ENCODE results near the gene TTLL1. TPM values are rescaled to one million over a fixed set of nuclear protein-coding genes. Genes with fewer than 3 reads are reported as not detected.

The TTLL1 gene
- total and polyA plus RNA-seq, 9 of the 15 experiments (the other 6 are each of a cell fraction or from before 2014, with no cell fraction given), result 0.06 to 0.85 (median 0.17) TPM

GRCh38 chr22:43007519-43008102, 81.6 kb downstream of the TTLL1 start (continued):
- TF ChIP-seq CHAMP1 (IDR thresholded peaks at IDR 0.05) (no peak), HDAC1 (IDR thresholded peaks at IDR 0.05) (peak in 1 of 2 experiments; percentile 77; a peak in 2 of 4 replicates), ATF1 (CRISPR knock-in tag; IDR thresholded peaks at IDR 0.05) (no peak), ATF1 (tag; IDR thresholded peaks at IDR 0.05) (peak; percentile 19; the same call in 1 of the 2 replicates), ZNF253 (CRISPR knock-in tag; conservative IDR thresholded peaks at IDR 0.05) (no peak), ZNF24 (IDR thresholded peaks at IDR 0.05) (no peak), NUFIP1 (IDR thresholded peaks at IDR 0.05; ENCODE audit: partially characterized antibody) (no peak), MYBL2 (IDR thresholded peaks at IDR 0.05; ENCODE audit: low read depth) (no peak), MYBL2 (CRISPR knock-in tag; IDR thresholded peaks at IDR 0.05; ENCODE audit: borderline replicate concordance) (no peak), MYC (IDR thresholded peaks at IDR 0.05; ENCODE audit: low read depth, low read length) (0 out of 2 replicates have a peak, but pooled peaks have one; percentile 26), MYC (CRISPR knock-in tag; IDR thresholded peaks at IDR 0.05; ENCODE audit: borderline replicate concordance, low read depth) (no peak), IRF2 (CRISPR knock-in tag; IDR thresholded peaks at IDR 0.05) (no peak), YBX1 (IDR thresholded peaks at IDR 0.05) (no peak), RCOR1 (IDR thresholded peaks at IDR 0.05; ENCODE audit: borderline replicate concordance in 1 of 2, low read depth in 2 of 2, low read length in 2 of 2) (peak in 1 of 2 experiments; percentile 68; a peak in 1 of 4 replicates), BACH1 (tag; IDR thresholded peaks at IDR 0.05) (no peak), XRCC3 (IDR thresholded peaks at IDR 0.05) (no peak), TARDBP (IDR thresholded peaks at IDR 0.05) (peak; percentile 77; the same call in 1 of the 2 replicates)
- TF ChIP-seq, protein P1, sequence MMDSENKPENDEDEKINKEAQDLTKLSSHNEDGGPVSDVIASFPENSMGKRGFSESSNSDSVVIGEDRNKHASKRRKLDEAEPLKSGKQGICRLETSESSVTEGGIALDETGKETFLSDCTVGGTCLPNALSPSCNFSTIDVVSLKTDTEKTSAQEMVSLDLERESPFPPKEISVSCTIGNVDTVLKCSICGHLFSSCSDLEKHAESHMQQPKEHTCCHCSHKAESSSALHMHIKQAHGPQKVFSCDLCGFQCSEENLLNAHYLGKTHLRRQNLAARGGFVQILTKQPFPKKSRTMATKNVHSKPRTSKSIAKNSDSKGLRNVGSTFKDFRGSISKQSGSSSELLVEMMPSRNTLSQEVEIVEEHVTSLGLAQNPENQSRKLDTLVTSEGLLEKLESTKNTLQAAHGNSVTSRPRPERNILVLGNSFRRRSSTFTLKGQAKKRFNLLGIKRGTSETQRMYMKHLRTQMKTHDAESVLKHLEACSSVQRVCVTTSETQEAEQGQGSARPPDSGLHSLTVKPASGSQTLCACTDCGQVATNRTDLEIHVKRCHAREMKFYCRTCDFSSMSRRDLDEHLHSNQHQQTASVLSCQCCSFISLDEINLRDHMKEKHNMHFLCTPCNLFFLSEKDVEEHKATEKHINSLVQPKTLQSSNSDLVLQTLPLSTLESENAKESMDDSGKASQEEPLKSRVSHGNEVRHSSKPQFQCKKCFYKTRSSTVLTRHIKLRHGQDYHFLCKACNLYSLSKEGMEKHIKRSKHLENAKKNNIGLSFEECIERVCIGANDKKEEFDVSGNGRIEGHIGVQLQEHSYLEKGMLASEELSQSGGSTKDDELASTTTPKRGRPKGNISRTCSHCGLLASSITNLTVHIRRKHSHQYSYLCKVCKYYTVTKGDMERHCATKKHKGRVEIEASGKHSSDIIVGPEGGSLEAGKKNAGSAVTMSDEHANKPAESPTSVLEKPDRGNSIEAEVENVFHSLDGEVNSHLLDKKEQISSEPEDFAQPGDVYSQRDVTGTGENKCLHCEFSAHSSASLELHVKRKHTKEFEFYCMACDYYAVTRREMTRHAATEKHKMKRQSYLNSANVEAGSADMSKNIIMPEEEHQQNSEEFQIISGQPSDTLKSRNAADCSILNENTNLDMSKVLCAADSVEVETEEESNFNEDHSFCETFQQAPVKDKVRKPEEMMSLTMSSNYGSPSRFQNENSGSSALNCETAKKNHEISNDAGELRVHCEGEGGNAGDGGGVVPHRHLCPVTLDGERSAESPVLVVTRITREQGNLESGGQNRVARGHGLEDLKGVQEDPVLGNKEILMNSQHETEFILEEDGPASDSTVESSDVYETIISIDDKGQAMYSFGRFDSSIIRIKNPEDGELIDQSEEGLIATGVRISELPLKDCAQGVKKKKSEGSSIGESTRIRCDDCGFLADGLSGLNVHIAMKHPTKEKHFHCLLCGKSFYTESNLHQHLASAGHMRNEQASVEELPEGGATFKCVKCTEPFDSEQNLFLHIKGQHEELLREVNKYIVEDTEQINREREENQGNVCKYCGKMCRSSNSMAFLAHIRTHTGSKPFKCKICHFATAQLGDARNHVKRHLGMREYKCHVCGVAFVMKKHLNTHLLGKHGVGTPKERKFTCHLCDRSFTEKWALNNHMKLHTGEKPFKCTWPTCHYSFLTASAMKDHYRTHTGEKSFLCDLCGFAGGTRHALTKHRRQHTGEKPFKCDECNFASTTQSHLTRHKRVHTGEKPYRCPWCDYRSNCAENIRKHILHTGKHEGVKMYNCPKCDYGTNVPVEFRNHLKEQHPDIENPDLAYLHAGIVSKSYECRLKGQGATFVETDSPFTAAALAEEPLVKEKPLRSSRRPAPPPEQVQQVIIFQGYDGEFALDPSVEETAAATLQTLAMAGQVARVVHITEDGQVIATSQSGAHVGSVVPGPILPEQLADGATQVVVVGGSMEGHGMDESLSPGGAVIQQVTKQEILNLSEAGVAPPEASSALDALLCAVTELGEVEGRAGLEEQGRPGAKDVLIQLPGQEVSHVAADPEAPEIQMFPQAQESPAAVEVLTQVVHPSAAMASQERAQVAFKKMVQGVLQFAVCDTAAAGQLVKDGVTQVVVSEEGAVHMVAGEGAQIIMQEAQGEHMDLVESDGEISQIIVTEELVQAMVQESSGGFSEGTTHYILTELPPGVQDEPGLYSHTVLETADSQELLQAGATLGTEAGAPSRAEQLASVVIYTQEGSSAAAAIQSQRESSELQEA (IDR thresholded peaks at IDR 0.05; ENCODE audit: low read depth), result no peak
- TF ChIP-seq, protein P2, sequence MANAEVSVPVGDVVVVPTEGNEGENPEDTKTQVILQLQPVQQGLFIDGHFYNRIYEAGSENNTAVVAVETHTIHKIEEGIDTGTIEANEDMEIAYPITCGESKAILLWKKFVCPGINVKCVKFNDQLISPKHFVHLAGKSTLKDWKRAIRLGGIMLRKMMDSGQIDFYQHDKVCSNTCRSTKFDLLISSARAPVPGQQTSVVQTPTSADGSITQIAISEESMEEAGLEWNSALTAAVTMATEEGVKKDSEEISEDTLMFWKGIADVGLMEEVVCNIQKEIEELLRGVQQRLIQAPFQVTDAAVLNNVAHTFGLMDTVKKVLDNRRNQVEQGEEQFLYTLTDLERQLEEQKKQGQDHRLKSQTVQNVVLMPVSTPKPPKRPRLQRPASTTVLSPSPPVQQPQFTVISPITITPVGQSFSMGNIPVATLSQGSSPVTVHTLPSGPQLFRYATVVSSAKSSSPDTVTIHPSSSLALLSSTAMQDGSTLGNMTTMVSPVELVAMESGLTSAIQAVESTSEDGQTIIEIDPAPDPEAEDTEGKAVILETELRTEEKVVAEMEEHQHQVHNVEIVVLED (CRISPR knock-in tag; IDR thresholded peaks at IDR 0.05), result no peak

All from K562 (cell line).